Jurkat, Clone E6-1 (cell line): Measurements from ENCODE around the gene CEP112.
"Not testable (repeated sequence)": the region's sequence is repeated elsewhere in the genome, so short reads cannot be mapped to it uniquely, and the experiment has no call there.

Source experiments
- DNase-seq: peaks from one replicate; pipeline ENCODE4 v3.0.0-alpha.2; 2011; ENCODE audit warnings: low read depth, low spot score
- H3K4me3 ChIP-seq: 2 replicates; pipeline ENCODE4 v1.5.1; 2011; ENCODE audit warnings: mild to moderate bottlenecking, low read length, control low read depth, moderate library complexity

CEP112 gene

DNA sequence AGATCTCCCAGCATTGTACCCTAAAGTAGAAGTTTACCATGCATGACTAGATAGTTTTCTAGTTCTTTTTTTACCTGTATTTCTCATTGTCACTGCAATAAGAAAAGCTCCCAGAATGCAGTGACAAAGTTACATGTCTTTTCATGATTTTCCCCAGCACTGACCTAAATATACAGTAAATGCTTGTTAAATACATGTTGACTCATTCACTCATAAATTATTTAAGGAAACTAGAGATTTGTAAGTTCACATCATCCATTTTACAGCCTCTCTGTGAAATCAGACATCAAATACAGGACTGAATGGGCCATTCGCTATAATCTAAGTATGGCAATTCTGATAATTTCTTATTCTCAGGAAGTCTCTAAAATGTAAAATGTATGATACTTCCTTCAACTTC is 371.6 kb downstream of the CEP112 start:
- no peak for DNase-seq
- H3K4me3 ChIP-seq, result no peak overlapping the region

DNA sequence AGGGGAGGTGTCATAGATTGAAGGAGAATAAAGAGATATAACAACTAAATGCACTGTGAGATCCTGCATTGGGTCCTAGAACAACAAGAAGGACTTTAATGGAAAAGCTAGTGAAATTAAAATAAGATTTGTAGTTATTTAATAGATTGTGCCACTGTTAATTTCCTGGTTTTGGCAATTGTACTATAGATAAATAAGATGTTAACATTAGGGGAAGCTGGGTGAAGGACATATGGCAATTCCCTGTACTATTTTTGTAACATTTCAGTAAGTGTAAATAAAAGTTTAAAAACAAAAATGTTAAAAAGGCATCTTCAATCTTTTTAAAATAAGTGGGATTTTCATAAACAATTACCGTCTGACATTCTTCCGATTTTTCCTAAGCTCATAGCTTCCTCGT is 372.1 kb downstream of the CEP112 start:
- no peak overlapping the region for H3K4me3 ChIP-seq
- no peak for DNase-seq

DNA sequence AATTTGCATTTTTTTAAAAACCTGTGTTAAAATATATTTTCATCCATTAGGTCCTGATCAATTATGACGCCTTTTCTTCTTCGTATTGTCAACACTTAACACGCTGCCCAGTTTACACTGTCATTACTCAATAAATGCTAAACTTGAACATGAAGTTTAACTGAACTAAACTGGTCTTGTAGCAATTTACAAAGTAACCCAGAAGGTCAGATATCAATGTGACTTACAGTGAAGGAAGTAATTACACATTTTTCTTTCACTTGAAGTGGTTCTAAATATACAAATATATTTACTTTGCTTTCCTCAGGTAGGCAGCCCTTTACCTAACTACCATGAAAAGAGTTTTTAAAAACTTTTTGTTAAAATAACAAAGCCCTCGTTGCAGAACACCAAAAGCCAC is 374.0 kb downstream of the CEP112 start:
- DNase-seq, result no peak
- H3K4me3 ChIP-seq, result no peak overlapping the region

DNA sequence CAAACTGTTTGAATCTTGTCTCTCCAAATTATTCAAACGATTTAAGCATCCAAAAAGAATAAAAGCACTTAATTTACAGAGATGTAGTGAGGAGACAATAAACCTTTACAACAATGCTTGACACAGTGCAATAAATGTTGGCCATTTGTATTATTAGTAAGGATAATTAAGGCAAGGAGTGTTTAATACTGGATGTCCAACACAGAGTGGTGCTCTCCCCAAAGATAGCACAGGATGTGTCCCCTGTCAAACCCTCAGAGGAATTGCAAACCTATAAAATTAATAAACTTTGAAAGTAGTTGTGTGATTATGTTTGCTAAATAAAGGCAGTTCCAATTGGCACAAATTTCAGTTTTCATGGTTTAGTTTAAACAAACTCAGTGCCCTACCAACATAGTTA is 377.5 kb downstream of the CEP112 start:
- H3K4me3 ChIP-seq, result no peak overlapping the region
- DNase-seq, result no peak

DNA sequence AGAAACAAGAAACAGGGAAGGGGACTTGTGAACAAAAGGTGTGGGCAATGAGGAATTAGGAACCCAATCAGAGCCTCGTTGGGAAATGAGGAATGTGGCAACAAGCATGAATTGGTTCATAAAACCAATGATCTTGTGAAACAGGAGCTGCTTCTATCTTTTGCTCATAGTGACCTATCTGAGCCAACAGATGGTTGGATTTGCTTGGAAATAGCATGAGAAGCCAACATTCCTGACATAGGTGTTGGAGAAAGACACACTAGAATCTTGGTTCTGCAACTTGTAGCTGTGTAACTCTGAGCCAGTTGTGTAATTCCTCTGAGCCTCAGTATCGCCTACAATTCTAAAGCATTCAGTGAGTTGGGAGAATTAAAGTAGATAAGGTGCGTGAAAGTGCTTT is 378.6 kb downstream of the CEP112 start:
- DNase-seq, result no peak
- H3K4me3 ChIP-seq, result no peak overlapping the region

DNA sequence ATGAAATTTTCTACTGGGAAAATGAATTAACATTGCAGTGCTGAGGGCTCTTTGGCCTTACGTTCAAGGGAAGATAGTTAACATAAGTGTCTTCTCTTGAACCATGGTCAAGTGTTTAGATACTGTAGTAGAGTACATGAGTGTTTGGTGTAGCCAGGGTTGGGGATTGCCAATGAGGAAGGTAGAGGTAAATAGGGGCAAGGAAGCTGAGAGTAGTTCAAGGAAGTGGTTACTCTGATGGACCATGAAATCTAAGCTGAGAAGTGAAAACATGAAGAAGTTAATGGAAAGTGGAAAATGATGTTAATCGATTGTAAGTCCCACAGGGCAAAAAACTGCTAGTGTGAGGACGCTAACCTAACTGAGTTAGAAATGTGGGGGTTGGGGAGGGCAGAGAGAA is 380.9 kb downstream of the CEP112 start:
- no peak overlapping the region for H3K4me3 ChIP-seq
- DNase-seq, result no peak

DNA sequence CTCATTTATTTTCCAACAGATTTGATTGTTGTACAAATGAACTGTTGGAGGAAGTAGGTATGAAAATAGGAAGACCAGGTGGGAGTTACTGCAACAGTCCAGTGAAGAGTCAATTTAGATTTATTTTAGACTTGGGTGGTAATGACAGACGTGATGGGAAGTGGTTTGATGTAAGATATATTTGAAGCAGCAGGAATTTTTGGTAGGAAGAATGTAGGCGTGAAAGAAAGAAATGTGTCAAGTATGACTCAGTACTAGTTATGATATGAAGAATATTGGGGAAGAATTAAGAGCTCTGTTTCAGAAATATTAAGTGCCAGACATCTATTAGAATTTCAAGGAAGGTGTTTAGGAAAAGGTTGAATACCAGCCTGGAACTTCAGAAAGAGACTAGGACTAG is 382.6 kb downstream of the CEP112 start:
- DNase-seq, result no peak

DNA sequence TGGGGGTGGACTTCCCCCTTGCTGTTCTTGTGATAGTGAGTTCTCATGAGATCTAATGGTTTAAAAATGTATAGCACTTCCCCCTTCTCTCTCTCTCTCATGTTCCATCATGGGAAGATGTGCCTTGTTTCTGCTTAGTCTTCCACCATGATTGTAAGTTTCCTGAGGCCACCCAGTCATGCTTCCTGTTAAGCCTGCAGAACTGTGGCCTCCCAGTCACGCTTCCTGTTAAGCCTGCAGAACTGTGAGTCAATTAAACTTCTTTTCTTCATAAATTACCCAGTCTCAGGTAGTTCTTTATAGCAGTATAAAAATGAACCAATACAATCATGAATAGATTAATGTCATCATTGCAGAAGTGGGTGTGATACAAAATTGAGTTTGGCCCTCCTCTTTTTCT is 383.4 kb downstream of the CEP112 start:
- DNase-seq, H3K4me3 ChIP-seq: not testable (repeated sequence)

More for the DNA sequence above, 382.6 kb downstream of the CEP112 start:
- no peak overlapping the region for H3K4me3 ChIP-seq

DNA sequence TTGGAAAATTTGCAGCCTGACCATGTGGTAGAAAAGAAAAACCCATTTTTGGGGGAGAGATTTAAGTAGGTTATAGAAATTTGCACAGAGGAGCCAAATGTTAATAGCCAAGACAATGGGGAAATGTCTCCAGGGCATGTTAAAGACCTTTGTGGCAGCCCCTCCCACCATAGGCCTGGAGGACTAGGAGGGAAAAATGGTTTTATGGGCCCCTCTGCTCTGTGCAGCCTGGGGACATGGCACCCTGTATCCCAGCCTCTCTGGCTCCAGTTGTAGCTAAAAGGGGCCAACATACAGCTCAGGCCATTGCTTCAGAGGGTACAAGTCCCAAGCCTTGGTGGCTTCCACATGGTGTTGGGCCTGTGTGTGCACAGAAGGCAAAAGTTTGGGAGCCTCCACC is 384.6 kb downstream of the CEP112 start:
- H3K4me3 ChIP-seq, result no peak overlapping the region
- no peak for DNase-seq

DNA sequence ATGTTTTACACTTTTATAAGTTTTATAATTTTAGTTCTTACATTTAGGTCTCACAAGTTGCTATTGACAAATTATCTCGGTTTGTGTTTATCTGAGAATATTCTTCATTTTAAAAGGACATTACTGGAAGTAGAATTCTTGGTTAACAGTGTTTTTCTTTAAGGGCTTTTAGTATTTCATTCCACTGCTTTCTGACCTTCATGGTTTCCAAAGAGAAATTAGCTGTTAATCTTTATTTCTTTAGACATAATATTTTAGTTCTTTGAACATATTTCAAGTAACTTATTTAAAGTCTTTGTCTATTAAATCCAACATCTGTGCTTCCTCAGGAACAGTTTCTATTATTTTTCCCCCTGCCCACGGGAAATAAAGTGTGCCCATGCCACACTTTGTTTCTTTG is 390.4 kb downstream of the CEP112 start:
- no peak for DNase-seq
- H3K4me3 ChIP-seq, result no peak overlapping the region

DNA sequence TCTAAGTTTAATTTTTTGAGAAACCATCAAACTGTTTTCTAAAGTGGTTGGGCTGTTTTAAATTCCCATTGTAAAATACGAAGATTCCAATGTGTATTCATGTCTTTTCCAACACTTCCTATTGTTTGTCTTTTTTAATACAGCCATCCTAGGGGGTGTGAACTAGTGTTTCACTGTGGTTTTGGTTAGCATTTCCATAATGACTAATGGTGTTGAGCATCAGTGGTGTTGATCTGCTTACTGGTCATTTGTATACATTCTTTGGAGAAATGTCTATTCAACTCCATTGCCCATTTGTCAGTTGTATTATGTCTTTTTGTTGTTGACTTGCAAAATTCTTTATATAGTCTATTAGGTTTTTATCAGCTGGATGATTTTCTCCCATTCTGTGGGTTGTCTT is 391.3 kb downstream of the CEP112 start:
- no peak for DNase-seq
- H3K4me3 ChIP-seq, result no peak overlapping the region

DNA sequence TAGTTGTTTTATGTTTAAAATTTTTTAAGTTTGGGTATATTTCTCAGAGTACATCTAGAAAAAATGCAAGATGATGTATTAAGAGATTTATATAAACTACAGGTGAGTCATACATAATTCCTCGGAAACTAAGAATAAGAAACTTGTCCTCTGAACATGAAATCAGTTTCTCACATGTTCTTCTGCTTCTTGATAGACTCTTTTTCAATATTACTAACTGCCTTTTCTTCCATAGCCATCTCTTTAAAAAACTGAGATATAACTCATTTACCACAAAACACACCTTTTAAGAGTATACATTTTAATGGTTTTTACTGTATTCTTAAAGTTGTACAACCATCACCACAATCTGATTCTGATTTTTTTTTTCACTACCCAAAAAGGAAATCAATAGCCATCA is 392.1 kb downstream of the CEP112 start:
- H3K4me3 ChIP-seq, result no peak overlapping the region
- DNase-seq, result no peak

DNA sequence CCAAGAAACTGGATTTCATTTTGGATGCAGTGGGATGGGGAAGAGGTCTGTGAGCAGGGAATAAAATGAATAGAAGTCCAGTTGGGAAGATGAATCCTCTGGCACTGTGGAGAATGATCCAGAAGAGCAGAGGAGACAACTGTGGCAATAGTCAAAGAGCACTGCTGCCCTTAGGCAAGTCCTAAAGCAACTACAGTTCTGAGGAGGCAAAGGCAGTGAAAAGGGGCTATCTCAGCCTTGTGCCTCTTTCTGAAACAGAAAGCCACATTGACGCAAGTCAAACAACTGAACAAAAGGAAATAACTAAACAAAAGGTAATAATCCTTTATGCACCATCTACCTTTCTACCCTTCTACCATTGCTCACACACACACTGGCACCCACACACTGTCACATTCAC is 392.5 kb downstream of the CEP112 start:
- no peak for DNase-seq
- no peak overlapping the region for H3K4me3 ChIP-seq

DNA sequence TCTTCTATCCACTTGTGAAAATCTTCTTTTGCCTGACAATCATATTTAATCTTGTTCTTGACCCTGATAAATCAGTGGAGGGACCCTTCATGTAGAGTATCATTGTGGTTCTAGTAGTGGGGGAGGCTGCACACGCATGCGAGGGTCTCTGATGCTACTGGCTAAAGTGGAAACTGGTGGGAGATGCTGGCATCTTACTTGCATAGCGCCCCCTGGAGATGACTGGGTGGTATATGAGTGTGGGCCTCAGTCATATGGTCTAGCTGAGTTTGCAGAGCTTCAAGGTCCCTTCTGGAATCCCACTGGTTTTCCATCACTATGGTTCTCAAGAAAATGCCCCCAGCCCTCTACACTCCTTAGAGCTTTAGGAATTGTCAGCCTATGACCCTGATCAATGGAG is 394.1 kb downstream of the CEP112 start:
- peak; percentile 33 for DNase-seq
- H3K4me3 ChIP-seq, result no peak overlapping the region

DNA sequence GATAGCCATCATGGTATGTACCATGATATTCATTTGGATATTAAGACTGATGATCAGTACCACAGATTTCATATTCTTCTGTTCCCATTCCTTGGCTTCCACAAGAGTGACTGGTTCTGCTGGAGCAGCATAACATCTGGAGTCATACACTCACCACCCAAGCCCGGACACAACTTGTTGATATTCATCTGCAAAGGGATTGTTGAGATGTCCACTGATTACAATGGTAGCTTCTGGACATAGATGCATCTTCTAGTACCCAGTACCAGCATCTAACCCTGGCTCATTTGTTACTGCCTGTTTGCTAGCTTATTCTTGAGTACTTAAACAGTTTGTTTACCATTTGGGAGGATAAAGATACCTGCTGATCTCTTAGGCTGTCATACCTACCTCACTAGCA is 394.8 kb downstream of the CEP112 start:
- no peak overlapping the region for H3K4me3 ChIP-seq
- no peak for DNase-seq

DNA sequence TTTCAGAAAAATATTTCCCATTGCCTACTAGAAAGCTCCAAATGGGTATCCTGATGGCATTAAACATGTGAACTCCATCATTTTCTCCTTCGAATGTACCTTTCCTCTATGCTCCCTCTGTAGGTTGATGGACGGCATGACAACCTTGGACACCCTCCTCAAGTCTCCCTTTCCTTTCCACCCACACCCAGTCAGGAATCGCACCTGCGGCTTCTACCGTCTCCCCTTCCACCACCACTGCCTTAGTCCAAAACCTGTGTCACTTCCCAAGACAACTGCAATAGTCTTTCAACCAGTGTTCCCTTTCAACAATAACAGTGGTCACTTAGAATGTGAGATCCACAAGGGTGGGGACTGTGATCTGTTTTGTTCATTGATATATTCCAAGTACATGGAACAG is 397.4 kb downstream of the CEP112 start:
- no peak overlapping the region for H3K4me3 ChIP-seq
- DNase-seq, result peak; percentile 31

DNA sequence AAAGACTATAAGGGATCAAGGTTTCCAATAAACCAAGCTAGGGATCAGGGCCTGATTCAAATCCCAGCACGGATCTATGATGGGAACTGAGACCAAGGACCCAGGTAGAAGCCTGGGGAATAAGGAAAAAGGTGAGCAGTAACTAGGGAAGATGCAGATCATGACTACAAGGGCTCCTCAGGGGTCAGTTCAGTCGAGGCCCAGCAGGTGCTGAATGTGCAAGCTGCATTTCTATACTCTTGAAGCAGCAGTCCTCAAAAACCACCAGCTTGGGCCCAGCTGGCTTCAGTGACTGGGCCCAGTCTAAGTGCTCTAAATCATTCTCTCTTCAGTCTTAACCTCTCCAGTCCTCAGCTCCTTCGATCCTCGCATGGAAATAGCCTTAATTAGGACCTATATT is 401.7 kb downstream of the CEP112 start:
- H3K4me3 ChIP-seq, result no peak overlapping the region
- DNase-seq, result no peak

DNA sequence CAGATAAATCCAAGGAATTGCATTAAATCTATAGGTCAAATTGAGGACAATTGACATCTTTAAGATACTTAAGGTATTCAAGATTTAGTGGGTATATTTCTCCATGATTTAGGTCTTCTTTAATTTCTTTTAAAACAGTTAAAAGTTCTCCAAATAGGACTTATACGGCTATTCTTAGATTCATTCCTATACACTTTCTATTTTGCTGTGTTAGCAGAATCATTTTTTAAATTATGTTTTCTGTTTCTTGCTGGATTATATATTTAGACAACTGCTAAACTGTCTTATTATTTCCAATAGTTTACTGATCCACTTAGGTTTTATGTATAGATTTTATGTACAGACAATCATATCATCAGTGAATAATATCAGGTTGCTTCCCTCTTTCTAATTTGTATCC is 404.4 kb downstream of the CEP112 start:
- H3K4me3 ChIP-seq, result no peak overlapping the region
- no peak for DNase-seq

DNA sequence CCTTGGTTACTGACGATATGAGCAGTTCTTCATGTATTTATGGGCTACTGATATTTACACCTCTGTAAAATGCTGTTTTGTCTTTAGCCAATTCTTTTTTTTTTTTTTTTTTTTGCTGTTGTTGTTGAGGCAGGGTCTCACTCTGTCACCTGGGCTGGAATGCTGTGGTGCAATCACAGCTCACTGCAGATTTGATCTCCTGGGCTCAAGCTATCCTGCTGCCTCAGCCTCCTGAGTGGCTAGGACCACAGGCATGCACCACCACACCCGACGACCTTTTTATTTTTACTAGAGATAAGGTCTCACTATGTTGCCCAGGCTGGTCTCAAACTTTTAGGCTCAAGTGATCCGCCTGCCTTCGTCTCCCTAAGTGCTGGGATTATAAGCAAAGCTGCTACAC is 405.5 kb downstream of the CEP112 start:
- no peak overlapping the region for H3K4me3 ChIP-seq
- no peak for DNase-seq

DNA sequence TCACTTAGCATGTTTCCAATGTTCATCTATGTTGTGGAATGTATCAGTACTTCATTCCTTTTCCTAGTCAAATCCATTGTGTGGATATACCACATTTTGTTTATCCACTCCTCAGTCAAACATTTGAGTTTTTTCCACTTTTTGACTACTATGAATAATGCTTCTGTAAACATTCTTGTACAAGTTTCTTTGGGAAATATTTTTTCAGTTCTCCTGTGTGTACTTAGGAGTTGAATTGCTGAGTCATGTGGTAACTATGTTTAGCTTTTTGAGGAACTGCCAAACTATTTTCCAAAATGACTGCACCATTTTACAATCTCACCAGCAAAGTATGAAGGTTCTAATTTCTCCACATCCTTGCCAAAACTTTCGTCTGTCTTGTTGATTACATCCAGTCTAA is 406.8 kb downstream of the CEP112 start:
- DNase-seq, result no peak
- H3K4me3 ChIP-seq, result no peak overlapping the region

DNA sequence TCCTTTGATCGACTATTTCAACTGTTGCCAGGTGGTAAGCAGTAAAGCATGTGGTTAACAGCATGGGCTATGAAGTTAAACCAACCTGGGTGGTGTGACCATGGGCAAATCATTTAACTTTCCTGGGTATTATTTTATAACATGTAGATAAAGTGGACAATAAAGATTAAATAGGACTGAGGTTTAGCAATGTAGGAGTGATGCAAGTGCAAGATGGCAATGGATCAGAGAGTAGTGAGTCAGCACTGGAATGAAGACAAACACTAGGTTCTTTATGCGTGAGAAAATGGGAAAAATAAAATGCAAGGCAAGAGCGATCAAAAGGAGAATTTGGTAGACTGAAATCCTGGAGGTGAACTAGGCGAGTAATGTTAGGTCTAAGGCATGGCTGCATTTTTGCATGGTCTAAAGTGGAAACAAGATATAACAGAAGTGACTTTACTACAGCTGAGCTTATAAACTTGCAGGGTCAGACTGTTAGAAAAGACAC is 408.0 kb downstream of the CEP112 start:
- H3K4me3 ChIP-seq, result no peak overlapping the region
- no peak for DNase-seq

DNA sequence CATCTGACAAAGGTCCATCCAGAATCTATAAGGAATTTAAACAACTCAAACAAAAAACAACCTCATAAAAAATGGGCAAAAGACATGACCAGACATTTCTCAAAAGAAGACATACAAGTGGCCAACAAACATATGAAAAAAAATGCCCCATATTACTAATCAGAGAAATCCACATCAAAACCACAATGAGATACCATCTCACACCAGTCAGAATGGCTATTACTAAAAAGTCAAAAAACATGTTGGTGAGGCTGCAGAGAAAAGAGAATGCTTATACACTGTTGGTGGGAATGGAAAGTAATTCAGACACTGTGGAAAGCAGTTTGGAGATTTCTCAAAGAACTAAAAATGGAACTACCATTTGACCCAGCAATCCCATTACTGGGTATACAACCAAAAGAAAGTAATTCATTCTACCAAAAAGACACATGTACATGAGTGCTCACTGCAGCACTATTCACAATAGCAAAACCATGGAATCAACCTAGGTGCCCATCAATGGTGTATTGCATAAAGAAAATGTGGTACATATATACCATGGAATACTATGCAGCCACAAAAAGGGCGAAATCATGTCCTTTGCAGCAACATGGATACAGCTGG is 409.7 kb downstream of the CEP112 start:
- not testable (repeated sequence) for DNase-seq, H3K4me3 ChIP-seq
